ENCODE data around the gene SORBS2. TPM values are rescaled to one million over a fixed set of nuclear protein-coding genes. Genes with fewer than 3 reads are reported as not detected.

SORBS2 gene
- total and polyA plus RNA-seq, 2 of the 8 experiments (the other 6 are each of a cell fraction or from before 2014, with no cell fraction given) = 73.0 to 87.1 TPM

- no peak for TF ChIP-seq CHD7 (IDR thresholded peaks at IDR 0.05; ENCODE audit: insufficient replicate concordance, low read length)
- TF ChIP-seq KDM5A (IDR thresholded peaks at IDR 0.05; ENCODE audit: low read length) = no peak
- no peak for TF ChIP-seq CEBPB (IDR thresholded peaks at IDR 0.05; ENCODE audit: low read depth, low read length)
- no peak for TF ChIP-seq CREB1 (IDR thresholded peaks at IDR 0.05)
- no peak for TF ChIP-seq SIX5 (IDR thresholded peaks at IDR 0.05; ENCODE audit: low read depth, low read length)
- TF ChIP-seq E2F6 (IDR thresholded peaks at IDR 0.05) = no peak
- no peak for TF ChIP-seq TAF1 (IDR thresholded peaks at IDR 0.05; ENCODE audit: low read depth, low read length)
- TF ChIP-seq SIRT6 (IDR thresholded peaks at IDR 0.05; ENCODE audit: low read length) = no peak
- TF ChIP-seq MAX (IDR thresholded peaks at IDR 0.05) = no peak
- TF ChIP-seq SAP30 (IDR thresholded peaks at IDR 0.05; ENCODE audit: insufficient read depth, insufficient replicate concordance, low read length) = no peak
- TF ChIP-seq SP2 (IDR thresholded peaks at IDR 0.05; ENCODE audit: low read length) = no peak
- TF ChIP-seq MAFK (IDR thresholded peaks at IDR 0.05; ENCODE audit: low read depth, low read length) = no peak
Measured at GRCh38 chr4:185729391-185729804, 82.6 kb downstream of the SORBS2 start (continued).
